UCSD-AML1 (cell line): ENCODE measurements around the gene SLAMF7.
"Not testable (repeated sequence)": the region's sequence is repeated elsewhere in the genome, so short reads cannot be mapped to it uniquely, and the experiment has no call there.

Source experiments
- DNase-seq: peaks from one replicate; lab custom pipeline; 2025; ENCODE audit not compliant: unreplicated experiment; lab: John Stamatoyannopoulos, UW

SLAMF7 gene

GRCh38 chr1:160739098-160739511 lies at the start of gene SLAMF7:
Gene SLAMF7, plus strand, starts transcription at chr1:160739247. Its CDS starts 55 bp downstream, at chr1:160739302.
- DNase-seq = no peak

- not testable (repeated sequence) for DNase-seq
Measured at GRCh38 chr1:160692390-160692789, 46.7 kb upstream of the SLAMF7 start.

- no peak for DNase-seq
Measured at GRCh38 chr1:160702100-160702499, 36.9 kb upstream of the SLAMF7 start.

- peak; percentile 41 for DNase-seq
Measured at GRCh38 chr1:160704250-160704649, 34.8 kb upstream of the SLAMF7 start.

GRCh38 chr1:160705212-160705621 lies 33.8 kb upstream of the SLAMF7 start:
- not testable (repeated sequence) for DNase-seq

- no peak for DNase-seq
Measured at GRCh38 chr1:160705742-160706141, 33.3 kb upstream of the SLAMF7 start.

GRCh38 chr1:160706526-160707235 lies 32.4 kb upstream of the SLAMF7 start:
- DNase-seq = no peak

GRCh38 chr1:160707236-160708064 lies 31.6 kb upstream of the SLAMF7 start:
- DNase-seq = no peak

- DNase-seq = no peak
Measured at GRCh38 chr1:160708118-160708517, 30.9 kb upstream of the SLAMF7 start.

GRCh38 chr1:160708801-160709200 lies 30.2 kb upstream of the SLAMF7 start:
- DNase-seq = no peak

- DNase-seq = no peak
Measured at GRCh38 chr1:160709715-160710114, 29.3 kb upstream of the SLAMF7 start.

GRCh38 chr1:160710517-160711252 lies 28.4 kb upstream of the SLAMF7 start:
- no peak for DNase-seq

- no peak for DNase-seq
Measured at GRCh38 chr1:160711276-160711601, 27.8 kb upstream of the SLAMF7 start.

- peak; percentile 34 for DNase-seq
Measured at GRCh38 chr1:160711602-160712311, 27.3 kb upstream of the SLAMF7 start, which contains the start of gene CD48. Gene CD48, minus strand, starts transcription at chr1:160711822. Its CDS starts 59 bp downstream, at chr1:160711763.

GRCh38 chr1:160712525-160713080 lies 26.4 kb upstream of the SLAMF7 start:
- not testable (repeated sequence) for DNase-seq

GRCh38 chr1:160713161-160713560 lies 25.9 kb upstream of the SLAMF7 start:
- DNase-seq = no peak

GRCh38 chr1:160714034-160714648 lies 24.9 kb upstream of the SLAMF7 start:
- DNase-seq = not testable (repeated sequence)

GRCh38 chr1:160716013-160716412 lies 23.0 kb upstream of the SLAMF7 start:
- DNase-seq = no peak

GRCh38 chr1:160717306-160717705 lies 21.7 kb upstream of the SLAMF7 start:
- no peak for DNase-seq

- no peak for DNase-seq
Measured at GRCh38 chr1:160718210-160718609, 20.8 kb upstream of the SLAMF7 start.
